ENCODE data around the gene CDHR3. TPM values are rescaled to one million over a fixed set of nuclear protein-coding genes. Genes with fewer than 3 reads are reported as not detected.

Gene CDHR3
- total and polyA plus RNA-seq, 4 donors = 10.5 to 80.3 (median 36.0) TPM

DNA sequence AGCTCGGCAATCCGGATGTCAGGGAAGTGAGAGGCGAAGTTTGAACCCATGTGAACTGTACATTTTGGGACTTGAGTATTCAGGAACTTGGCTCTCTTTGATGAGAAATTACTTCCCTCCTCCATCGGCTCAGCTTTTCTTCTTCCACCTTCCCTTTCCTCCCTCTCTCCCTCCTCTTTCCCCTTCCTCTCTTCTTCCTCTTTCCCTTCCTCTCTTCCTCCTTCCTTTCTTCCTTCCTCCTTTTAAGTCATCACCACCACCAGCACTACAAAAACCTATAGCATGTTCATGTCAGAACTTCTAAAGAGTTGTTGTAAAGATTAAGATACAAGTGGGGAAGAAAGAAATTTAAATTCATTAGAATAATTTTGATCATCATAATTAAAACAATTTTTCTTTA, 31.9 kb upstream of the CDHR3 start:
- Histone ChIP-seq H3K9ac (ENCODE audit: insufficient read depth in 1 of 2, low read length in 2 of 2) (no peak overlapping the region), H3K4me1 (ENCODE audit: control insufficient read depth in 5 of 5, insufficient read depth in 5 of 5, low read length in 5 of 5) (peaks cover 0 to 16% (median 0%) of the 10 kb centered on the region in 5 donors), H3K9me3 (ENCODE audit: control insufficient read depth in 4 of 4, insufficient read depth in 3 of 4, low read length in 3 of 4) (peaks cover 0 to 3% (median 0%) of the 10 kb centered on the region in 4 donors), H3K4me3 (no peak overlapping the region), H3K27me3 (ENCODE audit: control insufficient read depth in 3 of 3, insufficient read depth in 3 of 3, low read length in 2 of 3) (no peaks in the 10 kb centered on the region), H3K36me3 (ENCODE audit: control insufficient read depth in 4 of 4, insufficient read depth in 4 of 4, low read length in 4 of 4) (no peaks in the 10 kb centered on the region), H3K27ac (ENCODE audit: low read depth in 1 of 2, low read length in 1 of 2) (no peak overlapping the region)
- TF ChIP-seq, protein P1, sequence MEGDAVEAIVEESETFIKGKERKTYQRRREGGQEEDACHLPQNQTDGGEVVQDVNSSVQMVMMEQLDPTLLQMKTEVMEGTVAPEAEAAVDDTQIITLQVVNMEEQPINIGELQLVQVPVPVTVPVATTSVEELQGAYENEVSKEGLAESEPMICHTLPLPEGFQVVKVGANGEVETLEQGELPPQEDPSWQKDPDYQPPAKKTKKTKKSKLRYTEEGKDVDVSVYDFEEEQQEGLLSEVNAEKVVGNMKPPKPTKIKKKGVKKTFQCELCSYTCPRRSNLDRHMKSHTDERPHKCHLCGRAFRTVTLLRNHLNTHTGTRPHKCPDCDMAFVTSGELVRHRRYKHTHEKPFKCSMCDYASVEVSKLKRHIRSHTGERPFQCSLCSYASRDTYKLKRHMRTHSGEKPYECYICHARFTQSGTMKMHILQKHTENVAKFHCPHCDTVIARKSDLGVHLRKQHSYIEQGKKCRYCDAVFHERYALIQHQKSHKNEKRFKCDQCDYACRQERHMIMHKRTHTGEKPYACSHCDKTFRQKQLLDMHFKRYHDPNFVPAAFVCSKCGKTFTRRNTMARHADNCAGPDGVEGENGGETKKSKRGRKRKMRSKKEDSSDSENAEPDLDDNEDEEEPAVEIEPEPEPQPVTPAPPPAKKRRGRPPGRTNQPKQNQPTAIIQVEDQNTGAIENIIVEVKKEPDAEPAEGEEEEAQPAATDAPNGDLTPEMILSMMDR (IDR thresholded peaks at IDR 0.05; ENCODE audit: control extremely low read depth, extremely low read depth) = no peak
- no peak for DNase-seq
- WGBS, 2 donors = 33 to 34% methylated on average over 4 of the region's 4 CpGs
- ATAC-seq (ENCODE audit: insufficient read depth, low FRiP score) = no peak

DNA sequence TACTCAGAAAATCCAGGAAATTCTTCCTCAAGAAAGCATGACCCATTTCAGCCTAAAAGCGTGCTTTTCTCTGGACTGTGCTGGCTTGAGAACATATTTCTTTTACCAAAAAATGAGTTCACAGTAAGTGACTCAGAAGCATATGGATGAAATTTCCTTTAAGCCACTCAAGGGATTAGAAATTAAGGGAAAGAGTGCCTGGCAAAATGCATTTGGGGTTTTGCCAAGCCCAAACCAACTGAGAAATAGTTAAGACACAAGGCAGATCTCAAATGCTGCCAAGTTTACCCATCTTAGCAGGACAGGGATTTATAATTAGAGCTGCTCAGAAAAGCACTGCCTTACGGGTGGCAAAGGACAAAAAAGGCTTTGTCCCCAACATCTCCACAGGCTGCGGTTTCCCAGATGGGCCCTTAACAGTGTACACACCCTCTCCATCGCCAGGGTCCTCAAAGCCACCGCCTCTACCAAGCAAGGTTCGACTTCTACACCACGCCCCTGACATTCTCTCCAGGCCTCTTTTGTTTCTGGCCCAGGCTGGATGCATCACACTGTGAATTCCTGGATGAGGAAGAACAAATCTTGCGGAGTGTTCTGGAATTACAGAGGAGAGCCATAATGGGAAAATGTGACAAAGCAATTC, 30.1 kb upstream of the CDHR3 start:
- no peak for ATAC-seq (ENCODE audit: insufficient read depth, low FRiP score)
- Histone ChIP-seq H3K27ac (ENCODE audit: low read depth in 1 of 2, low read length in 1 of 2) (no peak overlapping the region), H3K9ac (ENCODE audit: insufficient read depth in 1 of 2, low read length in 2 of 2) (no peak overlapping the region), H3K4me3 (no peak overlapping the region), H3K36me3 (ENCODE audit: control insufficient read depth in 4 of 4, insufficient read depth in 4 of 4, low read length in 4 of 4) (no peaks in the 10 kb centered on the region), H3K27me3 (ENCODE audit: control insufficient read depth in 3 of 3, insufficient read depth in 3 of 3, low read length in 2 of 3) (no peaks in the 10 kb centered on the region), H3K9me3 (ENCODE audit: control insufficient read depth in 4 of 4, insufficient read depth in 3 of 4, low read length in 3 of 4) (no peaks in the 10 kb centered on the region), H3K4me1 (ENCODE audit: control insufficient read depth in 5 of 5, insufficient read depth in 5 of 5, low read length in 5 of 5) (peaks cover 0 to 16% (median 0%) of the 10 kb centered on the region in 5 donors)
- TF ChIP-seq, protein P1 (IDR thresholded peaks at IDR 0.05; ENCODE audit: control extremely low read depth, extremely low read depth) = no peak
- DNase-seq = peak; percentile 10 to 40 (median 39)
- 66 to 72% methylated on average over 8 of the region's 8 CpGs for WGBS, 2 donors

DNA sequence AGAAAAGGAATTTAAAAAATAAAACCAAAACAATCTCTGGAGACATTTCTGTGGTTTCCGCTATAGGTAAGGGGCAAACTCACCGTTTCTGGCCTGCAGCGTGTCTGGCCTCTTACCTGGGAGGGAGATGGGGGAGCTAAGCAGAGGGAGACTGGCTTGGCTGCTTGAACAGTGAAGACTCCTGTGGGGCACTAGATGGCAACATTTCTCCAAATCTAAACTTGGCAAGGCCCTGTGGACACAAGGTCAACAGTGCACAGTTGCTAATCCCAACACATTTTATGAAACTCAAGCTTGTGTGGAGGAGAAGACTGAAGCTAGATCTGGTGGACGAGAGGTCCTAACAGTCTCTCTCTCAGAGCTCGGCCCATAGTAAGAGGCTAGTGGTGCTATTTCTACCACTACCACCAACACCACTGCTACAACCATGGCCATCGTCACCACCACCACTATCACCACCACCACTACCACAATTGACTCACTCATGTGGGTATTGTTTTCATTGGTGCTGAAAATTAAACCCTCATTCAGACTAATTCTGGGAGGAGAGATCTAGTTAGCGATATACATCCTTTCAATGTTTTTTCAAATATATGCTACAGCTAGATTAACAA, 28.4 kb upstream of the CDHR3 start:
- WGBS, 2 donors = 69 to 85% methylated on average over 7 of the region's 7 CpGs
- Histone ChIP-seq H3K9me3 (ENCODE audit: control insufficient read depth in 4 of 4, insufficient read depth in 3 of 4, low read length in 3 of 4) (no peaks in the 10 kb centered on the region), H3K4me1 (ENCODE audit: control insufficient read depth in 5 of 5, insufficient read depth in 5 of 5, low read length in 5 of 5) (peaks cover 0 to 16% (median 0%) of the 10 kb centered on the region in 5 donors), H3K36me3 (ENCODE audit: control insufficient read depth in 4 of 4, insufficient read depth in 4 of 4, low read length in 4 of 4) (no peaks in the 10 kb centered on the region), H3K9ac (ENCODE audit: insufficient read depth in 1 of 2, low read length in 2 of 2) (no peak overlapping the region), H3K27ac (ENCODE audit: low read depth in 1 of 2, low read length in 1 of 2) (peak overlapping the region in 1 of 2 donors; percentile 79), H3K4me3 (no peak overlapping the region), H3K27me3 (ENCODE audit: control insufficient read depth in 3 of 3, insufficient read depth in 3 of 3, low read length in 2 of 3) (no peaks in the 10 kb centered on the region)
- ATAC-seq (ENCODE audit: insufficient read depth, low FRiP score) (peak; percentile 85), DNase-seq (peak; percentile 59 to 87 (median 74))
- TF ChIP-seq, protein P1 (IDR thresholded peaks at IDR 0.05; ENCODE audit: control extremely low read depth, extremely low read depth) = peak; percentile 26
